Activated T-cell treated with anti-CD3 and anti-CD28 coated beads, Interleukin-2, amount 50 U/mL, for 4 hours (primary cell): ENCODE results near the gene BAHCC1. TPM values are rescaled to one million over a fixed set of nuclear protein-coding genes. Genes with fewer than 3 reads are reported as not detected.

Experiments used
- ATAC-seq, 2 donors: fragments of 200-7000 bp; cut with Tn5 transposase; one replicate each; pipeline ENCODE4 v1.10.0; 2021
- DNase-seq: peaks from one replicate; pipeline ENCODE4 v3.0.0-alpha.2; 2020
- H3K27me3 Mint-ChIP-seq: one replicate; pipeline ENCODE4 v1.8.0; 2021; ENCODE audit warnings: low read depth, mixed read lengths
- H3K36me3 Mint-ChIP-seq: one replicate; pipeline ENCODE4 v1.8.0; 2022; ENCODE audit warnings: mixed read lengths; ENCODE audit not compliant: insufficient read depth
- H3K4me1 Mint-ChIP-seq: one replicate; pipeline ENCODE4 v1.8.0; 2021; ENCODE audit warnings: low read depth, mixed read lengths
- H3K4me3 Mint-ChIP-seq: one replicate; pipeline ENCODE4 v1.8.0; 2021; ENCODE audit warnings: mild to moderate bottlenecking, moderate library complexity, mixed read lengths
- H3K9me3 Mint-ChIP-seq: one replicate; pipeline ENCODE4 v1.8.0; 2021; ENCODE audit warnings: mixed read lengths
- total RNA-seq, 3 donors: library from RNA; stranded (reverse); gene quantifications; one replicate each; pipeline ENCODE4 v1.2.1, GENCODE V29; 2021

The BAHCC1 gene
- total RNA-seq, 3 donors from 2014 or later, result 0.08 to 0.19 (median 0.08) TPM

- Mint-ChIP-seq H3K9me3 (no peaks in the 10 kb centered on the region), H3K4me1 (peaks cover 2% of the 10 kb centered on the region), H3K4me3 (no peak overlapping the region), H3K36me3 (no peaks in the 10 kb centered on the region), H3K27me3 (peaks cover 31% of the 10 kb centered on the region)
- ATAC-seq (no peak), DNase-seq (no peak)
Measured at GRCh38 chr17:81437191-81437651, 42.0 kb downstream of the BAHCC1 start.

- Mint-ChIP-seq H3K27me3 (peaks cover 28% of the 10 kb centered on the region), H3K36me3 (no peaks in the 10 kb centered on the region), H3K4me3 (no peak overlapping the region), H3K4me1 (peaks cover 2% of the 10 kb centered on the region), H3K9me3 (no peaks in the 10 kb centered on the region)
- DNase-seq (no peak), ATAC-seq (no peak)
Measured at GRCh38 chr17:81438007-81438659, 42.9 kb downstream of the BAHCC1 start.

- no peaks in the 10 kb centered on the region for H3K9me3 Mint-ChIP-seq
- no peaks in the 10 kb centered on the region for H3K36me3 Mint-ChIP-seq
- ATAC-seq (no peak), DNase-seq (no peak)
- H3K4me1 Mint-ChIP-seq, result peaks cover 2% of the 10 kb centered on the region
- H3K27me3 Mint-ChIP-seq, result peaks cover 25% of the 10 kb centered on the region
- H3K4me3 Mint-ChIP-seq, result no peak overlapping the region
Measured at GRCh38 chr17:81438688-81439087, 43.4 kb downstream of the BAHCC1 start.

GRCh38 chr17:81440051-81440471 is 44.8 kb downstream of the BAHCC1 start:
- Mint-ChIP-seq H3K9me3 (no peaks in the 10 kb centered on the region), H3K36me3 (no peaks in the 10 kb centered on the region), H3K27me3 (peaks cover 16% of the 10 kb centered on the region), H3K4me3 (no peak overlapping the region), H3K4me1 (peaks cover 2% of the 10 kb centered on the region)
- DNase-seq (no peak), ATAC-seq (no peak)

- no peak overlapping the region for H3K4me3 Mint-ChIP-seq
- no peaks in the 10 kb centered on the region for H3K9me3 Mint-ChIP-seq
- no peak for DNase-seq
- no peaks in the 10 kb centered on the region for H3K36me3 Mint-ChIP-seq
- ATAC-seq, result no peak
- peaks cover 2% of the 10 kb centered on the region for H3K4me1 Mint-ChIP-seq
- H3K27me3 Mint-ChIP-seq, result peaks cover 12% of the 10 kb centered on the region
Measured at GRCh38 chr17:81440511-81441244, 45.4 kb downstream of the BAHCC1 start.

- ATAC-seq (no peak), DNase-seq (no peak)
- Mint-ChIP-seq H3K9me3 (no peaks in the 10 kb centered on the region), H3K4me1 (peaks cover 2% of the 10 kb centered on the region), H3K36me3 (no peaks in the 10 kb centered on the region), H3K27me3 (peaks cover 12% of the 10 kb centered on the region), H3K4me3 (no peak overlapping the region)
Measured at GRCh38 chr17:81442791-81443190, 47.5 kb downstream of the BAHCC1 start.

GRCh38 chr17:81443269-81443668 is 48.0 kb downstream of the BAHCC1 start:
- H3K4me3 Mint-ChIP-seq, result no peak overlapping the region
- H3K4me1 Mint-ChIP-seq, result peaks cover 2% of the 10 kb centered on the region
- no peaks in the 10 kb centered on the region for H3K36me3 Mint-ChIP-seq
- DNase-seq, result no peak
- ATAC-seq, result no peak
- no peaks in the 10 kb centered on the region for H3K9me3 Mint-ChIP-seq
- peaks cover 12% of the 10 kb centered on the region for H3K27me3 Mint-ChIP-seq

- ATAC-seq (no peak), DNase-seq (no peak)
- Mint-ChIP-seq H3K4me3 (no peak overlapping the region), H3K27me3 (peaks cover 10% of the 10 kb centered on the region), H3K36me3 (no peaks in the 10 kb centered on the region), H3K4me1 (no peaks in the 10 kb centered on the region), H3K9me3 (no peaks in the 10 kb centered on the region)
Measured at GRCh38 chr17:81444610-81445339, 49.5 kb downstream of the BAHCC1 start.

GRCh38 chr17:81445642-81446503 is 50.6 kb downstream of the BAHCC1 start:
- H3K4me1 Mint-ChIP-seq, result no peaks in the 10 kb centered on the region
- no peaks in the 10 kb centered on the region for H3K9me3 Mint-ChIP-seq
- no peak overlapping the region for H3K4me3 Mint-ChIP-seq
- H3K36me3 Mint-ChIP-seq, result no peaks in the 10 kb centered on the region
- ATAC-seq (no peak), DNase-seq (no peak)
- peaks cover 11% of the 10 kb centered on the region for H3K27me3 Mint-ChIP-seq

- no peak for DNase-seq
- H3K4me1 Mint-ChIP-seq, result no peaks in the 10 kb centered on the region
- H3K4me3 Mint-ChIP-seq, result no peak overlapping the region
- peaks cover 8% of the 10 kb centered on the region for H3K27me3 Mint-ChIP-seq
- no peaks in the 10 kb centered on the region for H3K36me3 Mint-ChIP-seq
- ATAC-seq, result no peak
- H3K9me3 Mint-ChIP-seq, result no peaks in the 10 kb centered on the region
Measured at GRCh38 chr17:81447331-81447933, 52.2 kb downstream of the BAHCC1 start.

GRCh38 chr17:81448442-81448841 is 53.2 kb downstream of the BAHCC1 start:
- ATAC-seq (no peak), DNase-seq (no peak)
- H3K4me3 Mint-ChIP-seq, result no peak overlapping the region
- H3K4me1 Mint-ChIP-seq, result peaks cover 4% of the 10 kb centered on the region
- H3K36me3 Mint-ChIP-seq, result no peaks in the 10 kb centered on the region
- H3K9me3 Mint-ChIP-seq, result no peaks in the 10 kb centered on the region
- H3K27me3 Mint-ChIP-seq, result peaks cover 12% of the 10 kb centered on the region

GRCh38 chr17:81448950-81449349 is 53.7 kb downstream of the BAHCC1 start:
- no peak for ATAC-seq
- peaks cover 12% of the 10 kb centered on the region for H3K27me3 Mint-ChIP-seq
- DNase-seq, result no peak
- H3K36me3 Mint-ChIP-seq, result no peaks in the 10 kb centered on the region
- H3K9me3 Mint-ChIP-seq, result no peaks in the 10 kb centered on the region
- no peak overlapping the region for H3K4me3 Mint-ChIP-seq
- peaks cover 5% of the 10 kb centered on the region for H3K4me1 Mint-ChIP-seq

- Mint-ChIP-seq H3K36me3 (no peaks in the 10 kb centered on the region), H3K27me3 (peaks cover 12% of the 10 kb centered on the region), H3K4me3 (no peak overlapping the region), H3K9me3 (no peaks in the 10 kb centered on the region), H3K4me1 (peaks cover 8% of the 10 kb centered on the region)
- no peak for DNase-seq
- ATAC-seq, result no peak
Measured at GRCh38 chr17:81449351-81449750, 54.1 kb downstream of the BAHCC1 start.
